Astrocyte of the hippocampus (primary cell): ENCODE results near the gene ARHGAP6.
"Not testable (repeated sequence)": the region's sequence is repeated elsewhere in the genome, so short reads cannot be mapped to it uniquely, and the experiment has no call there.

Experiments used
- DNase-seq: peaks from one replicate; pipeline ENCODE4 v3.0.0; 2011; ENCODE audit warnings: low read depth, low spot score

ARHGAP6 gene

GRCh38 chrX:11395859-11396258 lies 269.9 kb downstream of the ARHGAP6 start:
- DNase-seq = no peak

- DNase-seq = no peak
Observed at GRCh38 chrX:11393949-11394654, 271.6 kb downstream of the ARHGAP6 start.

GRCh38 chrX:11386812-11387211 lies 278.9 kb downstream of the ARHGAP6 start:
- no peak for DNase-seq

- DNase-seq = peak; percentile 51
Observed at GRCh38 chrX:11386001-11386523, 279.7 kb downstream of the ARHGAP6 start.

- no peak for DNase-seq
Observed at GRCh38 chrX:11382930-11383329, 282.8 kb downstream of the ARHGAP6 start.

- peak; percentile 70 for DNase-seq
Observed at GRCh38 chrX:11381464-11381863, 284.3 kb downstream of the ARHGAP6 start.

- DNase-seq = no peak
Observed at GRCh38 chrX:11380187-11380844, 285.4 kb downstream of the ARHGAP6 start.

- no peak for DNase-seq
Observed at GRCh38 chrX:11376163-11376562, 289.6 kb downstream of the ARHGAP6 start.

- DNase-seq = no peak
Observed at GRCh38 chrX:11375614-11376119, 290.1 kb downstream of the ARHGAP6 start.

GRCh38 chrX:11374570-11374969 lies 291.1 kb downstream of the ARHGAP6 start:
- no peak for DNase-seq

GRCh38 chrX:11371106-11371505 lies 294.6 kb downstream of the ARHGAP6 start:
- no peak for DNase-seq

- no peak for DNase-seq
Observed at GRCh38 chrX:11367609-11368430, 297.9 kb downstream of the ARHGAP6 start.

- DNase-seq = no peak
Observed at GRCh38 chrX:11366998-11367595, 298.6 kb downstream of the ARHGAP6 start.

- DNase-seq = no peak
Observed at GRCh38 chrX:11365426-11365825, 300.3 kb downstream of the ARHGAP6 start.

- no peak for DNase-seq
Observed at GRCh38 chrX:11364835-11365234, 300.9 kb downstream of the ARHGAP6 start.

- not testable (repeated sequence) for DNase-seq
Observed at GRCh38 chrX:11363825-11364224, 301.9 kb downstream of the ARHGAP6 start.

- DNase-seq = no peak
Observed at GRCh38 chrX:11363069-11363594, 302.6 kb downstream of the ARHGAP6 start.

GRCh38 chrX:11361666-11362065 lies 304.1 kb downstream of the ARHGAP6 start:
- not testable (repeated sequence) for DNase-seq

GRCh38 chrX:11355944-11356343 lies 309.8 kb downstream of the ARHGAP6 start:
- not testable (repeated sequence) for DNase-seq

- DNase-seq = no peak
Observed at GRCh38 chrX:11355259-11355909, 310.3 kb downstream of the ARHGAP6 start.

GRCh38 chrX:11352296-11352741 lies 313.4 kb downstream of the ARHGAP6 start:
- no peak for DNase-seq
